Activated CD8-positive, alpha-beta memory T cell treated with anti-CD3 and anti-CD28 coated beads for 48 hours (primary cell): ENCODE measurements around the gene MYCBPAP.

Experiments used
- DNase-seq, 3 experiments: peaks; one replicate each; pipeline ENCODE4 v3.0.0-alpha.2; 2020; ENCODE audit warnings: low read depth in 2 of 3, low spot score in 2 of 3

MYCBPAP gene

DNA sequence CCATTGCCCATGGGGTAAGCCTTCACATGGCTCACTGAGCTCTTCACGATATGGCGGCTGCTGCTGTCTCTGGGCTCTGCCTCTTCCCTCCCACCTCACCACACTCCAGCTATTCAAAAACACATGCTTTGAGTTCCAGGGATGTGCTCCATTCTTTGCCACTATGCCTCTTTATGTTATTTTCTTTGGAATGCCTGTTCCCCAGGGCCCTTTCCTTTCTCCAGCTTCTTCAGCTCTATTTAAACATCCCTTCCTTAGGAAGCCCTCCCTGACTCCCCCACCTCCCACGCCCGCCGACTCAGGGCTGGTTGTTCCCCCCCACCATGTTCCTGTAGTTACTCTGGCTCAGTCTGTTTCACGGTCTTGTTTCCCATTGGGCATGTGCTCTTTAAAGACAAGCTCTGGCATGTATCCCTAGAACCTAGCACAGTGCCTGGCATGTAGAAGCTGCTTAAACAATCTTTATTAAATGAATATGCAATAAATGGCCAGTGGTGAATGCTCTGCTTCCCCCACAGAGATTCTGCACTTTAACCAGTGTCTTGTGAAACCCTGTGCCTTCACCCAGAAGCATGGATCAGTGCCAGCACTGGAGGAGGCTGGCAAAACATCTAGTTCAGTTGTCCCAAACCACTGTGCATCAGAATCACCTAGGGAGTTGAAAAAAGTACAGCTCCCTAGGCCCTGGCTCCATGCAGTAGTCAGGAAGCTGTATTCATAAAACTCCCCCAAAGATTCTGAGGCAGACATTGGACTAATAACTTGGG lies 6.9 kb downstream of the MYCBPAP start:
- no peak for DNase-seq

DNA sequence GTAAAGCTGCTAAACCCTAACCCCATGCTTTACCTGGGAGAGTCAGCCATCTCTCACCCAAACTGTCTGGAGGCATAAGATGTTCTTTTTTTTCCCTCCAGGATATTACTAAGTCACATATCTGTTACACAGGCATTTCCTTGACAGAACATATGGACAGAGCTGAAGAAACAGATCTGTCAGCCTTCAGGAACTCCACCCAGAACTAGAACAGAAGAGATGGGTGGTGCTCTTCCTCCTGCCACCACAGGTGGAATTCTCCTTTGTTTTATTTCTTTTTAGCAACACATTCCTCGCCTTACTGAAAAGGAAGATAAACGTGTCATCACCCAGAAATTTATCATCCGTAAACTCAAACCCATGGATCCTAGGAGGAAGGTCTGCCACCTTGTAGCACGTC lies 8.8 kb downstream of the MYCBPAP start:
- no peak for DNase-seq

DNA sequence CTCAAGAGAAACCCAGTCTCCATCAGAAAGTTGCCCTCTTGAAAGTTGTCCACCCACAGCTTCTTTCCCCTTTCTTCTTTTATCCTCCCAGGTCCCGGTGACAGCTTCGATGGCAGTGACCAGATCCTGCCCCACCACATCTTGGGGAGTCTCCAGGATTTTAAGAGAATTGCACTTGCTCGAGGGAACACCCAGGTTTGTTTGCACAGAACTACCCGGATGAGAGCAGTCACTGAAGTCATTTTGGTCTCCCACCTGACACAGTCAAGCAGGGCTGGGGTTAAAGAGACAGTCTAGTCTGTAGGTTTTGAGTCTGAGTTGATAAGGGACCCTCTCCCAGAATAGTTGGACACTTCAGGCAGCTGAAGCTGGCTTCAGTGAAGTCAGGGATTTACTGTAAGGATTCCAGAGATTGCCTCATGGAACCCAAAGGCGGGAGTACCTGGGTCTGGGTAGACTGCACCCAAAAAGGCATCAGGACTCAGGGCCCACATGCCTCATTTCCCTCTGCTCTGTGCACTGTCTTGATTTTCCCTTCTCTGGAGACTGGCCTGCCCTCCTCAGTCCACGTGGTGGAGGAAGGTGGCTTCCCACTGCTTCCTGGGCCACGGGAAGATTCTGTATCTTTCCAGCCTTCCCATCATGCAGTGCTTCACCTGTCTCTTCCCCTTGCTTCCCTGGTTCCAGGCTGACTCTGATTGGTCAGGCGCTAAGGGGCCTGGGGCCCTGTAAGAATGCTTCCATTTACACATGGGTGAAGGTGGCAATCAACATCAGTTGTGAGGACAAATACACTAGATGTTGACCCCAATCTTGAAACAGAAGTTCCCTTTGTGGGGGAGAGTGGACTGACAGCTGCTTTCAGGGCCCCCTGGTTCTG lies 9.5 kb downstream of the MYCBPAP start:
- no peak for DNase-seq

DNA sequence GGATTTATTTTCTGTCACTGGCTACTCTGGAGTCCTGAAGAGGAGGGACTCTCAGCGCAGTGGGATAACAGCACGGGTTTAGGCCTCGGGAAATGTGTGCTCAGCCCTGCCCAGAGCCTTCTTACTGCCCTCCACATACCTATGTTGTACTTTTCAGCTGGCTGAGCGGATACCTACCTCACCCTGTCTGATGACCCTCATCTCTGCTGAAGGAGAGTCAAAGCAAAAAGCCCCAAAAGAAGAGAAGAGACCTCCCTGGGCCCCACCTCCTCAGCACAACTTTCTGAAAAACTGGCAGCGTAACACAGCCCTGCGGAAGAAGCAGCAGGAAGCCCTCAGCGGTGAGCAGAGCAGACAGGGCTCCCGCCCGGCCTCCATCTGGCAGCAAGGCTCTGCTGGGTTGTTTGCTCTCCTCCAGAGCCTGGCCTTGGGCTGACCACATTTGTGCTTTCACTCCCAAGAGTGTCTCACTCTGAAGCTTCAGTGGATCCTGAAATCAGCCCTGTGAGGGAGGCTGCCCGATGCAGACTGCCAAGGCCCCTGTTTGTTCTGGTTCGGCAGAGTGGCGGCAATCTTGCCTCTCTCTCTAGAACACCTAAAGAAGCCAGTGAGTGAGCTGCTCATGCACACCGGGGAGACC lies 10.3 kb downstream of the MYCBPAP start:
- DNase-seq, result no peak

DNA sequence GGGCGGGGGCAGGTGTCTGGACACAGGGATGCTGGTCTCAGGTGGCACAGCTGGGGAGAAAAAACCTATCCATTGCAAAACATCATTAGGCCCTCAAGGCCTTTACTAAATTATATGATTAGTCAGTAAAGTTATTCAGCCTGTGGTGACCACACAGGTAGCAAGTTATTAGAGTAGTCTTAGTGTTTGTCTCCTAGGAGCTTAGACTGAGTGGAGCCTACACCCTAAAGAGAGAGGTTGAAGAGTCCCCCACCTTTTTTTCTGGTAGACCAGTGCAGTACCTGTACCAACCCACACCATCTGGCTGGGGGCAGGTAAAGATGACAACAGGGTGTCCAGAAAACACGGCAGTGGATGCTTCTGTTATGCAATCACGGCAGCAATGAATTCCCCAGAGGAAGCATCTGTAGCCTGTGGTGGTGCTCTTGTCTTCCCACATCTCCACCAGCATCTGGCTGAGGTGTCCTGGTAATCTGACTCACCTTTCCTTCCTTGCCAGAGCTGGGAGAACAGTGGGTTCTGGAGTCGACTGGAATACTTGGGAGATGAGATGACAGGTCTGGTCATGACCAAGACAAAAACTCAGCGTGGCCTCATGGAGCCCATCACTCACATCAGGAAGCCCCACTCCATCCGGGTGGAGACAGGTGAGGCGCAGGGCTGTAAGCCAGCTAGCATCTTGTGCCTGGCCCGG lies 11.0 kb downstream of the MYCBPAP start:
- no peak for DNase-seq

DNA sequence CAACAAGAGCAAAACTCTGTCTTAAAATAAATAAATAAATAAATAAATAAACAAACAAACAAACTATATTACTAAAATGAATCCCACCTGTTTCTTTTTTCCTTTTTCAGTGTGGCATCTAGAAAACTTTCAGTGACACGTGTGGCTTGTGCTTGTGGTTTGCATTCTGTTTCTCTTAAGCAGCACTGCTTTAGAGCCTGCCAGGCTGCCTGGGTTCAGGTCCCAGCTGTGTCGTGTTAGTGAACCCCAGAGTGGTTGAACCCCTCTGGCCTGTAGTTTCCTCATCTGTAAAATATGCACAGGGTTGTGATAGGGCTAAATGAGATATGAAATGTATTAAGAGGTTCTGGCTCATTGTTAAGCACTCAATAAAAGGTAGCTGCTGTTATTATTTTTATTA lies 12.2 kb downstream of the MYCBPAP start:
- no peak for DNase-seq

DNA sequence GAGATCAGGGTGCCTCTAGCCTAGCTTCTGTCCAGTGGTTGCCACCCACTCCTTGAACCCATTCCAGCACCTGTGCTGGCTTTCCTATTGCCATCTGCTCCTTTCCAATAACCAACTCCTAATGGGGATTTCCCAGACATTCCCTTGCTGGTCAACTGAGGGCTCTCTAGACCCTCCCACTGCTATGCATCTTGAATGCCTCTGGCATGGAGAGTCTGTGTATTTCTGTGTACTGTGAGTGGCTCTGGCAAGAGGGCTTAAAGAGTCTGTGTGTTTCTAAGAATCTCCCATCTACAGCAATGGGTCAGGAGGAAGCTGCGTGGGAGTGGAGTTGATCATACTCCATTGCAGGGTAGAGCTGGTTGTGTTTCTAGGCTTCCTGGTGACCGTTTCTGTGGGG lies 13.3 kb downstream of the MYCBPAP start:
- DNase-seq, result no peak

DNA sequence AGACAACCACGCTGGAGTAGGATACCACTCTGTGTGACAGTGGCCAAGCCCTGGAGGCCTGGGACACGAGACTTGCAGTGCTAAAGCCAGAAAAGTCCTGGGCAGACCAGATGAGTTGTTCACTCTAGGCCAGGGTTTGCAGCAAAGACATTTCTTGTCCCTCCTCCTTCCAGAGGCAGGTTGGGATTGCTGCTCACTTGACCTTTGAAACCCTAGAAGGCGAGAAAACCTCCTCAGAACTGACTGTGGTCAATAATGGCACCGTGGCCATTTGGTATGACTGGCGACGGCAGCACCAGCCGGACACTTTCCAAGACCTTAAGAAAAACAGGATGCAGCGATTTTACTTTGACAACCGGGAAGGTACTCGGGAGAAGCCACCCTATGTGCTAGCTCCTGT lies 14.5 kb downstream of the MYCBPAP start:
- DNase-seq, result no peak

DNA sequence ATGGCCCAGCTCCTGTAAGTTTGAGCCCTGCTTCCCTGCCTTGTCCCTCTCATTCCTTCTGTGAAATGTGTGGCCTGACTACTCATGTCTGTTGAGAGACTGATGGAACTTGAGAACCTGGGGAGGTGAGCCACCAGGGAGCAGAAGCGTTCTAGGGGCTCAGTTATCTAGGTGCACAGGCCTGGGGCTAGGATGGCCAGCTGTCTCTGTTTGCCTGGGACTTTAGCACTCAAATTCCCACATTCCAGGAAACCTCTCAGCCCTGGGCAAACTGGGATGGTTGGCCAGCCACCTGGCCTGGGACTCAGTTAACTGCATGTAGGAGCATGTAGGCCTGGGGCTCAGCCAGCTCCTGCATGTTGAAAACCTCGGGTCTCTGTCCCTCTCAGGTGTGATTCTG lies 15.0 kb downstream of the MYCBPAP start:
- no peak for DNase-seq

DNA sequence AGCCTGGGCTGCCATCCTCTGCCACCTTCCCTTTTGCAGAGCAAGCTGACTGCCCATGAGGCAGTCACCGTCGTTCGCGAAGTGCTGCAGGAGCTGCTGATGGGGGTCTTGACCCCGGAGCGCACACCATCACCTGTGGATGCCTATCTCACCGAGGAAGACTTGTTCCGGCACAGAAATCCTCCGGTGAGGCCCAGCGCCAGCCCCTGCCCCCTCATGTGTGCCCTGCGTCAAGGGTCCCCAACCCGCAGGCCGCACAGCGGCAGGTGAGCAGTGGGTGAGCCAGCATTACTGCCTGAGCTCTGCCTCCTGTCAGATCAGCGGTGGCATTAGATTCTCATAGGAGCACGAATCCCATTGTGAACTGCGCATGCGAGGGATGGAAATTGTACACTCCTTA lies 16.6 kb downstream of the MYCBPAP start:
- no peak for DNase-seq

DNA sequence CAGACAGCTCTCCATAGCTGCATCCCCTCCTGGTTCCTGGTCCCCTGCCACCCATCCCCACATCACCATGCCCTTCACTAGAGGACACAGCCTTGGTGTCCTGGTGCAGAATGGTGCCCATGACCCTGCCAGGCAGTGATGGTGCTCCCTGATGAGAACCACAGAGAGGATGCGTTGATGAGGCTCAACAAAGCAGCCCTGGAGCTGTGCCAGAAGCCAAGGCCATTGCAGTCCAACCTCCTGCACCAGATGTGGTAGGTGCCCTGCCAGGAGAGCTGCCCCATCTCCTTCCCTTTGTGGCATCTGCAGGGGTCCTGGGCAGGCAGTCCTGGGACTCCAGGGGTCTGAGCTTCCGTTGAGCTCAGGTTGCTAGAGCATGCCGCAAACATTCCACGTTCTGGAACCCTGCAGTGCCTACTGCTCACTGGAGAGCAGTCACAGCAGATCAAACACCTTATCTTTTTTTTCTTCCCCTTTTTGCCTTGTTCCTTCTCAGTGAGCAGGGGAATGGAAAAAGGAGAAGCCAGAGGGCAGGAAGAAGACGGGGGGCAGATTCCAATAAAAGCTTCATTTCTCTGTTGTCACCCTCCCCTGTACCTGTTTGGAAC lies 19.0 kb downstream of the MYCBPAP start:
- no peak for DNase-seq

DNA sequence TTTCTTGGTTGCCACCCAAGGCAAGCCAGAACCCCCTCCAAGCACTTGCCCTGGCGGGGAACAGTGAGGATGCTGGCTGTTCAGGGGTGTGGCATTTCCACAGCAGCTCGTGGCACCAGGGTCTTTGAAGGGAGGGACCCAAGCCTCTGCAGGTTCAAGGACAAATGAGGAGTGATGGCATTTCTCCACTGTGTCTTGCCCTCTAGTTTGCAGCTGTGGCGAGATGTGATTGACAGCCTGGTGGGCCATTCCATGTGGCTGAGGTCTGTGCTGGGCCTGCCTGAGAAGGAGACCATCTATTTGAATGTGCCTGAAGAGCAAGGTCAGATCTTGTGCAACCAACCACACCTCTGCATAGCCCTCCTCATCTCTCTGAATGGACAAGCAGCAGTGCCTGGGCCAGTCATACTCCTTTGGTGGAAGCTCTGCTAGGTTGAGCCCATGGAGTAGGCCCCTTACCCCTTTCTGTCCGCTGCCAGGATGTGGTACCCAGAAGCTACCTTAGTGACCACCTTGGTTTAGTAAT lies 19.8 kb downstream of the MYCBPAP start:
- DNase-seq, result no peak

DNA sequence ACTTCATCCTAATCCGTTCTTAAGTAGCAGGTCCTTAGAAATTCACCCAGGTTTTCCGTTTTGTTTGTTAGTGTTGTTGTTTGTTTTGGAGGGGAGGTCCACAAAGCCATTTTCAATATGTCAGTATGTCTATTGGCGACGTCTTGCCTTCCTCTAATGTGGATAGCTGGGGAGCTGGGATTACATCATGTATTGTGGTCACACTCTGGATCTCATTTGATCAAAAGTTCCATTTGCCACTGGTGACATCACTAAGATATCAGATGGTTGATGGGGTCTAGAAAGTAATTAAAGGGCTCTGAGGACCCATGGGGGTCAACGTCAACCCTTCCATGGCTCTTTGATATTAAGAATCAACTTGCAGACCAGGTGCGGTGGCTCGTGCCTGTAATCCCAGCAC lies 21.6 kb downstream of the MYCBPAP start:
- no peak for DNase-seq

DNA sequence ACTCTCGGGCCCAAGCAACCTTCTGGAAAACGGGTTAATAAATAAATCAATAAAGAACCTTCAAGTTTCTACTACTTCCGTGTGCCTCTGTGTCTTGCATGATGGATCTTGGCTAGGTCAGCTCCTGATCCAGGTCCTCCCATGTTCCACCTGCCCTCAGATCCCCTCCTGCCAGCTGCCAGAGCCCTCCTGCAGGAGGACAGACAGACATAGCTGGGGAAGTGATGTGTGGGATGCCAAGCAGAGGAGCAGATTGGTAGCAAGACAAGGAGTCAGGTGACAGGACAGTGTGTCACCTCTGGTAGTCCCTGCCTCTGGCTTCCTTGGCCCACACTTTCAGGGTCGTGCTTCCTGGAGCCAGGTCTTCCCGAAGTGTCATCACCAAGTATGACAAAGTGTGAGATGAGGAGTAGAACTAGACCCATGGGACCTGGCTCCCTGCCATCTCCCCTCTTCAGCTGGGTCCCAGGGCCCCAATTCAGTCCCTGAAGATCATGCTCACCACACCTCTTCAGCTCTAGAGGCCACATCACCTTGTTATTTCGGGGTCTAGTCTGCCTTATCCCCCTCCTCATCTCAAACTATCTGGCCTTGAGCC lies 23.3 kb downstream of the MYCBPAP start:
- DNase-seq, result no peak

DNA sequence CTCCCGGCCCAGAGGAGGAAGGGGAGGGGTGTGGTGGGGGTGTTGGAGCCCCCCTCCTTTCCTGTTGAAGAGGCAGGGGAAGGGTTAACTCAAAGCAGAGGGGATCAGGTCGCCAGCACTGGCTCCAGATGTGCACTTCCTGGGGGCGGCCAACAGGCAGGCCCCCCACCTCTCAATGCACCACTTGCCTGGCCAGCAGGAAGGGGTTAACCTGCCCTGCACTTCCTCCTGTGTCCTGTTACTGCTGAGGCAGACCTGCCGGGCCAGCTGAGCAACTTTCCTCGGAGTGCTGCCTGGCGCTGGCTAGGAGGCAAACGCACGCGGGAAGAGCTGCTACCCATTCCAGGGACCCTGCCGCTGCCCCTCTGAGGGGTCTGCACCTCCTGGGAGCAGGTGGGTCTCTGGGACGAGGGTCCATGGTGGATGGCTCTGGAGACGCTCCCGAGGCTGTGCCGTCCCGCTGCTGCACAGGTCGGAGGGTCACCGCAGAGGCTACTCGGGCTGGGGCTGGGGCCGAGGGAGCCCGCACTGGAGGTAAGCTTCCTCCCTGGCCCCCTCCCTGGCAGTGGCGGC lies 24.3 kb downstream of the MYCBPAP start, which contains the start of gene EPN3:
Gene EPN3, plus strand, starts transcription at position 284 of the 573 bp plus-strand sequence. CDS start 3,822 bp downstream, outside the sequence.
- DNase-seq, result no peak

DNA sequence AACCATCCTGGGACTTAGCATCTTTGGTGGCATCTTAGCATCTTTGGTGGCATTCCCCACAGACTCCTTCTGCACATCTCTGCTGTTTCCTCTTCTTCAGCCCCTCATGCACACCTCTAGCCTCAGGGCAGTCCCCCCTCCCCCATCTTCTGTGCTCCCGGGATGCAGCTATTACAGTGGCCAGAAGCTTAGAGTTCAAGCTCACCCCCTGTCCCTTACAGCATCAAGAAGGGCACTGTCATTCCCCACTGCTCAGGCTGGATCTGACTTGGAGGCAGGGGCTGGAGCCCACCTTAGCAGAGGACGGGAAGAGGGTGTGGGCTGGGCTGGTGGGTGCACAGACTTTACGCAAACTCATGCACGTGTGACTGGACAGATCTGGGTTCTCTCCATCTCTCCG lies 24.9 kb downstream of the MYCBPAP start:
- no peak for DNase-seq

DNA sequence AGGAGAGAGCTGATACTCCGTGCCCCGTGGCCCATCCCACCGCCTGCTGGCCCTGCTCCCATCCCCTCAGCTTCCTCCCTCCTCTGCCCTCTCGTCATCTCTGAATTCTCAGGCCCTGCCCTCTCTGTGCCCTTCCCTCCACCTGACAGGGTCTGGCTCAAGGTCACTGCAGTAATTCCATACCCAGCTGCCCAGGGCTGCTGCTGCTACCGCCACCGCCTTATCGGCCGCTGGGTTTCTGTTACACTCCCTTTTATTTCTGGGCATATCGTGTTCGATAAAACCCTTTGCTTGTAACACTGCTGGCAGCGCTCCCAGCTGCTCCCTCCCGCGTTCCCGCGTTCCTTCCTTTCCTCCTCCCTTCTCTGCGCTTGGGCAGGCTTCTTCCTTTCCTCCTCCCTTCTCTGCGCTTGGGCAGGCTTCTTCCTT lies 25.5 kb downstream of the MYCBPAP start:
- no peak for DNase-seq

DNA sequence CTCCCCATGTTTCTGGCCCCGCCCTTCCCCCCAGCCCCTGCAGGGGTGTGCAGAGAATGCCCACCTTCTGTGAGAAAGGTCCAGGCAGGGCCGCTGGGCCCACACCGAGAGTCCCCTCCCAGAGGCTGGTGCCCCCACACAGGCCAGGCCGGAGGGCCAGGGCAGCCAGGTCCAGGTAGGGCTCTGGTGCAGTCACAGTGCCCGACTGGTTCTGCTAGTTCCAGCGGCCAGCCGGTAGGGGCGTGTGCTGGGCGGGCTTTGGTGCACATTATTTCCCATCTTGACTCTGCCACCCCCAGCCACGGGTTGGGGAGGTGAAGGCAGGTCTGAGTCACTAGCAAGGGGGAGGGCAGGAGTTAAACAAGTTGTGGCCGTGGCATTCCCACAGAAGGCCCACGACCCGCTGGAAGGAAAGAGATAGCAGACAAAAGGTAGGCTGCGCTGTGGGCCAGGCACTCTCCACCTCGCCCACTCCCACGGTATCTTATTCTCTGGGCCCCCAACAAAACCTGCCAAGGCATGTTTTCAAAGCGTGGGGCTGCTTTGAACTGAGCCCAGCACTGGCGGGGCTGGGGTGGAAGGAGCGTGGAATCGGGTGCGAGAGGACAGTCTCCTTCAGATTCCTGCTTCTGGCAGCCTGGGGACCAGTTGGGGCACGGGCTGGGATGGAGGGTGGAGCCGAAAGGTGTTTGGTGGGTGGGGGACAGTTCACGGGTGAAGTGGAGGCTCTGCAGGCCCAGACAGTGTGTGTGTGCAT lies 26.2 kb downstream of the MYCBPAP start:
- no peak for DNase-seq

DNA sequence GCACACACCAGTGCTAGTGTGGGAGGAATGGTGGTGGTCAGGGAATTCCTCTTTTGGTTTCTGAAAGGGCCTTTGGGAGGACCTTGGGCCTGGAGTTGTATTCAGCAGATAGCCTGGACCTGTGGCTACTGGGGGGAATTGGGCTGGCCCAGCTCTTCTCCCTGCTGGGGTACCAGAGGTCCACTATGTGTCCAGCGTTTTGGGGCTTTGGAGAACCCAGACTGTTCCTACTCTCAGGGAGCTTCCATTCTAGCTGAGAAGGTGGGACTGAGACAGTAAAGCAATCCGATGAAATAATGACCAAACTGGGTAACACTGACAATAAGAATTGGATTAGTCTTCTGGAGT lies 26.7 kb downstream of the MYCBPAP start:
- DNase-seq, result no peak
